HG02571 (cell line): Measurements from ENCODE around the gene PTPRG.

Source experiments
- ATAC-seq: cut with Tn5 transposase; IDR thresholded peaks from one replicate; pipeline ENCODE4 v1.9.1; 2021; ENCODE audit warnings: mild to moderate bottlenecking, moderate library complexity; ENCODE audit not compliant: unreplicated experiment

The PTPRG gene

GRCh38 chr3:62289922-62290321 is 728.6 kb downstream of the PTPRG start:
- no peak for ATAC-seq

GRCh38 chr3:62293051-62293780 is 731.8 kb downstream of the PTPRG start:
- no peak for ATAC-seq

GRCh38 chr3:62295571-62295970 is 734.2 kb downstream of the PTPRG start:
- no peak for ATAC-seq

GRCh38 chr3:62300617-62301016 is 739.2 kb downstream of the PTPRG start:
- ATAC-seq: no peak

GRCh38 chr3:62312201-62312600 is 750.8 kb downstream of the PTPRG start:
- ATAC-seq: no peak

- no peak for ATAC-seq
Observed at GRCh38 chr3:62316525-62316924, 755.2 kb downstream of the PTPRG start.

- ATAC-seq: no peak
Observed at GRCh38 chr3:62318365-62318751, 757.0 kb downstream of the PTPRG start.

GRCh38 chr3:62318752-62319569 is 757.6 kb downstream of the PTPRG start:
- ATAC-seq: peak; percentile 82

- no peak for ATAC-seq
Observed at GRCh38 chr3:62319570-62320243, 758.3 kb downstream of the PTPRG start.

- ATAC-seq: no peak
Observed at GRCh38 chr3:62323241-62323640, 761.9 kb downstream of the PTPRG start.

GRCh38 chr3:62325896-62326295 is 764.5 kb downstream of the PTPRG start:
- no peak for ATAC-seq

- ATAC-seq: no peak
Observed at GRCh38 chr3:62329971-62330370, 768.6 kb downstream of the PTPRG start.

GRCh38 chr3:62332017-62332416 is 770.6 kb downstream of the PTPRG start:
- no peak for ATAC-seq

- no peak for ATAC-seq
Observed at GRCh38 chr3:62332835-62333244, 771.5 kb downstream of the PTPRG start.

GRCh38 chr3:62335196-62335595 is 773.8 kb downstream of the PTPRG start:
- ATAC-seq: no peak

- no peak for ATAC-seq
Observed at GRCh38 chr3:62343755-62344154, 782.4 kb downstream of the PTPRG start.
